ENCODE data around the gene MAGI3.

- TF ChIP-seq, protein P1, sequence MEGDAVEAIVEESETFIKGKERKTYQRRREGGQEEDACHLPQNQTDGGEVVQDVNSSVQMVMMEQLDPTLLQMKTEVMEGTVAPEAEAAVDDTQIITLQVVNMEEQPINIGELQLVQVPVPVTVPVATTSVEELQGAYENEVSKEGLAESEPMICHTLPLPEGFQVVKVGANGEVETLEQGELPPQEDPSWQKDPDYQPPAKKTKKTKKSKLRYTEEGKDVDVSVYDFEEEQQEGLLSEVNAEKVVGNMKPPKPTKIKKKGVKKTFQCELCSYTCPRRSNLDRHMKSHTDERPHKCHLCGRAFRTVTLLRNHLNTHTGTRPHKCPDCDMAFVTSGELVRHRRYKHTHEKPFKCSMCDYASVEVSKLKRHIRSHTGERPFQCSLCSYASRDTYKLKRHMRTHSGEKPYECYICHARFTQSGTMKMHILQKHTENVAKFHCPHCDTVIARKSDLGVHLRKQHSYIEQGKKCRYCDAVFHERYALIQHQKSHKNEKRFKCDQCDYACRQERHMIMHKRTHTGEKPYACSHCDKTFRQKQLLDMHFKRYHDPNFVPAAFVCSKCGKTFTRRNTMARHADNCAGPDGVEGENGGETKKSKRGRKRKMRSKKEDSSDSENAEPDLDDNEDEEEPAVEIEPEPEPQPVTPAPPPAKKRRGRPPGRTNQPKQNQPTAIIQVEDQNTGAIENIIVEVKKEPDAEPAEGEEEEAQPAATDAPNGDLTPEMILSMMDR (conservative IDR thresholded peaks at IDR 0.05 in 1 of 2, IDR thresholded peaks at IDR 0.05 in 1 of 2; ENCODE audit: low read depth in 1 of 2, low read length in 2 of 2) = no peak
- TF ChIP-seq EZH2 (IDR thresholded peaks at IDR 0.05; ENCODE audit: low read length, missing control alignments) = no peak
Measured at GRCh38 chr1:113565621-113566020, 175.3 kb downstream of the MAGI3 start.
